ENCODE results near the gene FAM53B. TPM values are rescaled to one million over a fixed set of nuclear protein-coding genes. Genes with fewer than 3 reads are reported as not detected.

FAM53B gene
- total RNA-seq, 3 donors from 2014 or later = 17.0 to 39.7 (median 22.8) TPM

- Histone ChIP-seq H3K4me1 (peaks cover 0 to 5% of the 10 kb centered on the region in 2 donors), H3K27me3 (no peaks in the 10 kb centered on the region), H3K36me3 (no peaks in the 10 kb centered on the region), H3K4me3 (no peak overlapping the region), H3K9me3 (no peaks in the 10 kb centered on the region), H3K27ac (no peak overlapping the region)
- intact Hi-C loops (cut with DNase I; ENCODE audit: low total_unique reads) = no loop called here
- no peak for DNase-seq (ENCODE audit: low spot score in 2 of 2)
- TF ChIP-seq CTCF (IDR thresholded peaks at IDR 0.05) (no peak), POLR2AphosphoS5 (IDR thresholded peaks at IDR 0.05) (no peak), POLR2A (IDR thresholded peaks at IDR 0.05) (no peak)
These were observed 150.7 kb downstream of the FAM53B start for GRCh38 chr10:124593431-124593985.

GRCh38 chr10:124592736-124593430, 151.3 kb downstream of the FAM53B start:
- Histone ChIP-seq H3K27ac (no peak overlapping the region), H3K9me3 (no peaks in the 10 kb centered on the region), H3K4me3 (no peak overlapping the region), H3K36me3 (no peaks in the 10 kb centered on the region), H3K27me3 (no peaks in the 10 kb centered on the region), H3K4me1 (peaks cover 0 to 5% of the 10 kb centered on the region in 2 donors)
- TF ChIP-seq POLR2A (IDR thresholded peaks at IDR 0.05) = no peak
- TF ChIP-seq POLR2AphosphoS5 (IDR thresholded peaks at IDR 0.05) = no peak
- no peak for TF ChIP-seq CTCF (IDR thresholded peaks at IDR 0.05)
- DNase-seq (ENCODE audit: low spot score in 2 of 2) = no peak
- intact Hi-C loops (cut with DNase I; ENCODE audit: low total_unique reads) = no loop called here

- intact Hi-C loops (cut with DNase I; ENCODE audit: low total_unique reads) = no loop called here
- Histone ChIP-seq H3K4me3 (no peak overlapping the region), H3K27me3 (no peaks in the 10 kb centered on the region), H3K9me3 (no peaks in the 10 kb centered on the region), H3K4me1 (peaks cover 0 to 5% of the 10 kb centered on the region in 2 donors), H3K27ac (no peak overlapping the region), H3K36me3 (no peaks in the 10 kb centered on the region)
- no peak for DNase-seq (ENCODE audit: low spot score in 2 of 2)
- TF ChIP-seq POLR2A (IDR thresholded peaks at IDR 0.05) = no peak
- no peak for TF ChIP-seq POLR2AphosphoS5 (IDR thresholded peaks at IDR 0.05)
- no peak for TF ChIP-seq CTCF (IDR thresholded peaks at IDR 0.05)
These were observed 152.1 kb downstream of the FAM53B start for GRCh38 chr10:124592101-124592500.

GRCh38 chr10:124591123-124591495, 153.1 kb downstream of the FAM53B start:
- peaks cover 0 to 5% of the 10 kb centered on the region in 2 donors for H3K4me1 ChIP-seq
- no peak overlapping the region for H3K4me3 ChIP-seq
- no peaks in the 10 kb centered on the region for H3K9me3 ChIP-seq
- TF ChIP-seq CTCF (IDR thresholded peaks at IDR 0.05) (no peak), POLR2AphosphoS5 (IDR thresholded peaks at IDR 0.05) (no peak), POLR2A (IDR thresholded peaks at IDR 0.05) (no peak)
- H3K27ac ChIP-seq = no peak overlapping the region
- H3K27me3 ChIP-seq = no peaks in the 10 kb centered on the region
- intact Hi-C loops (cut with DNase I; ENCODE audit: low total_unique reads) = no loop called here
- no peak for DNase-seq (ENCODE audit: low spot score in 2 of 2)
- H3K36me3 ChIP-seq = no peaks in the 10 kb centered on the region

All from breast epithelium (tissue), 4 donors.